GM18951 (cell line): Measurements from ENCODE around the gene EXOC6B.
"Not testable (repeated sequence)": the region's sequence is repeated elsewhere in the genome, so short reads cannot be mapped to it uniquely, and the experiment has no call there.

ENCODE experiments used
- POLR2A ChIP-seq: IDR thresholded peaks from 4 replicates; pipeline ENCODE4 v1.6.1; 2011; ENCODE audit warnings: mild to moderate bottlenecking; ENCODE audit not compliant: insufficient read length, insufficient read depth; ENCODE audit errors: extremely low read depth
- in situ Hi-C: fragments of 300-500 bp; cut with MboI; formaldehyde crosslinking; loops from one replicate; pipeline ENCODE4 v1.12.0; 2022; ENCODE audit warnings: low sequenced_read_pairs, mixed read lengths, inconsistent platforms; ENCODE audit not compliant: unreplicated experiment

The EXOC6B gene

DNA sequence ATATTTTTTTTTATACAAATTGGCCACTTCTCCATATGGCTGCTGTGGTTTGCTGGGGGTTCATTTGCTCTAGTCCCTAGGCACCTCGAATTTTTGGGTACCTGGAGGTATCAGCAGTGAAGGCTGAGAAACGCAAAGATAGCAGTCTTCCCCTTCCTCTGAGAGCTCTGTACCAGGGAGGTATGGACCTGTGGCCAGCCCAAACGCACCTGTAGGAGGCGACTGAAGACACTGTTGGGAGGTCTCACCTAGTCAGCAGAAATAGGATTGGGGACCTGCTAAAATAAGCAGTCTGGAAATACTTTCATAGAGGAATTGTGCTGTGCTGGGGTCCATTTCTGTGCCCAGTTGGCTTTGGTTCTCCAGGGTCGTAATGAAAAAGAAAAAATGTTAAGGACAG is 385.9 kb downstream of the EXOC6B start:
- no peak for TF ChIP-seq POLR2A
- in situ Hi-C loops: no loop called here

DNA sequence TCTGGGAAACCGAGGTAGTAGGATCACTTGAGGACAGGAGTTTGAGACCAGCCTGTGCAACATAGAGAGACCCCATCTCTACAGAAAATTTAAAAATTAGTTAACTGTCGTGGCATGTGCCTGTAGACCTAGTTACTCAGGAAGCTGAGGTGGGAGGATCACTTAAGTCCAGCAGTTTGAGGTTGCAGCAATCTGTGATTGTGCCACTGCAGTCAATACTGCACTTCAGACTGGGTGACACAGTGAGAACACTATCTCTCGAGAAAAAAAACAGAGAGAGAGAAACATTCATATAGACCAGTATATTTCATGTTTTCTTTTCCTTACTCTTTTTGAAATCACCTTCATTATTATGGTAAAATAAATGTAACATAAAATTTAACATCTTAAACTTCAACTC is 387.5 kb downstream of the EXOC6B start:
- in situ Hi-C loops: no loop called here
- no peak for TF ChIP-seq POLR2A

DNA sequence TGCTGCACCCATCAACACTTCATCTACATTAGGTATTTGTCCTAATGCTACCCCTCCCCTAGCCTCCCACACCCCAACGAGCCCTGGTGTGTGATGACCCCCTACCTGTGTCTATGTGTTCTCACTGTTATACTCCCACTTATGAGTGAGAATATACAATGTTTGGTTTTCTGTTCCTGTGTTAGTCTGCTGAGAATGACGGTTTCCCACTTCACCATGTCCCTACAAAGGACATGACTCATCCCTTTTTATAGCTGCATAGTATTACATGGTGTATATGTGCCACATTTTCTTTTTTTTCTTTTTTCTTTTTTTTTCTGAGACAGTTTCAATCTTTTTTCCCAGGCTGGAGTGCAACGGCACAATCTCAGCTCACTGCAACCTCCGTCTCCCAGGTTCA is 394.1 kb downstream of the EXOC6B start:
- in situ Hi-C loops: no loop called here
- TF ChIP-seq POLR2A: no peak

DNA sequence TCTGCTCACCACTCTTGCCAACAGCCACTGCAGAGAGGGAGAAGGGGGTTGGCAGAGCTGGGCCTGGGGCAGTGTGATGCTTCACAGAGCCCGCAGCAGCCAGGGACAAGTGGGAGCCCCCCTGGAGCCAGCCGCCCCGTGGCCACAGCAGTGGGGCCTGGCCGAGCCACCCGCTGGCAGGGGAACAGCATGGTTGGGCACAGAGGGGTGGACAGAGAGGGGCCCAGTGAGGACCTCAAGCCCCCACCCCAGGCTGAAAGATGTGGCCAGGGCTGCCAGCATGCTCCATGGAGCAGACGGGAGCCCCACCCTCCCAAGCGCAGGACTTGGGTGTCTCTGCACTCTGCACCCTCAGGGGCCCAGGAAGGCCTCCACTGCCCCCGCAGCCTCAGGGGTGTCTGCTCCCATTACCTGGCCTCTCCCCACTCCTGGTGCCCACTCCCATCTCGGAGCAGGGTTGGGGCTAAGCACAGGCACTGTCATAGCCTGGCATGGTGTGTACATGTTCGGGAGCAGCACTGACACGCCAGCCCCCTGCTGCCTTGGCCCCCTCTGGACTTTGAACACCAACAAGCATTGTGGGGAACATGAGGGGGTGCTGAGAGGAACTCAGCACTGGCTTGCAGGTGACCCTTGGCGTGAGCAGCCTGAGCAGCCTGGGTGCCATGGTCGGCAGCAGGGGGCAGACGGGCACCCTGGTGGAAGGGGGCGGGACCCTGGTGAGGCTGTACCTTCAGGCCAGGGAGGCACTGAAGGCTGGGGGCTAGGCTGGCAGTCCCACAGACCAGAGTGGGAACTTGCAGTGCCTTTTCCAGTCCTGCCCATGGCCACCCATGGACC is 398.6 kb downstream of the EXOC6B start:
- in situ Hi-C loops: no loop called here
- TF ChIP-seq POLR2A: no peak

DNA sequence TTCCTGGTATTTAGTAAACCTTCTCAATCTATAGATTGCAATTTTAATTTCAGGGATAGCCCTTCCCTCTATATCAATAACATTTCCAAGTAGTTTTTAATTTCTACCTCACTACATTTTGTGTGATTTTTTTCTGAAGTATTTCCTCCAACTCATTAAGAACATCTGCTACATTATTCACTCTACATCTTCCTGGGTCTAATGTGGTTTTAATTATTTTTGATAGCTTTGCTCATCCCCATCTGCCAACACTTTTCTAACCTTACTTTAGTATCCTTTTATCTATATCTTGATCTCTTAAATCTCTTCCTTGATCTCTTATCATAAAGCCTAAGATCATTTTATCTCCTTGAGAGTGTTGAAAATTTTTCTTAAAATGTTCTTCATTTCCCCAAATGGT is 399.8 kb downstream of the EXOC6B start:
- TF ChIP-seq POLR2A: no peak
- in situ Hi-C loops: no loop called here

DNA sequence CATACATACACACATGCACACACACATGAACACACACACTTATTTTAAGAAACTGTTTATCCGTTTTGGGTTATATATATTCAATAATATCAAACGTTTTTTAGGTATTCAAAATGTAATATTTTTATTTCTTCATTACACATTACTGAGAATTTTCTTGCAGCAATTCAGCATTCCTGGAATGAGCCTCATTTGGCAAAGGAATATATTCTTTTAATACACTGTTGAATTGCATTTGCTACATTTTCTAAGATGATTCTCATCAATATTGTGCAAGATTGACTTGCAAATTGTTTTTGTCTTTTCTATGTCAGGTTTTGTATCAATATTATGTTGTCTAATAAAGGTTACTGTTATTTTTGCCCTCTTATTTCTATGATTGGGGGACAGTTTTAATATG is 402.1 kb downstream of the EXOC6B start:
- no peak for TF ChIP-seq POLR2A
- in situ Hi-C loops: no loop called here

DNA sequence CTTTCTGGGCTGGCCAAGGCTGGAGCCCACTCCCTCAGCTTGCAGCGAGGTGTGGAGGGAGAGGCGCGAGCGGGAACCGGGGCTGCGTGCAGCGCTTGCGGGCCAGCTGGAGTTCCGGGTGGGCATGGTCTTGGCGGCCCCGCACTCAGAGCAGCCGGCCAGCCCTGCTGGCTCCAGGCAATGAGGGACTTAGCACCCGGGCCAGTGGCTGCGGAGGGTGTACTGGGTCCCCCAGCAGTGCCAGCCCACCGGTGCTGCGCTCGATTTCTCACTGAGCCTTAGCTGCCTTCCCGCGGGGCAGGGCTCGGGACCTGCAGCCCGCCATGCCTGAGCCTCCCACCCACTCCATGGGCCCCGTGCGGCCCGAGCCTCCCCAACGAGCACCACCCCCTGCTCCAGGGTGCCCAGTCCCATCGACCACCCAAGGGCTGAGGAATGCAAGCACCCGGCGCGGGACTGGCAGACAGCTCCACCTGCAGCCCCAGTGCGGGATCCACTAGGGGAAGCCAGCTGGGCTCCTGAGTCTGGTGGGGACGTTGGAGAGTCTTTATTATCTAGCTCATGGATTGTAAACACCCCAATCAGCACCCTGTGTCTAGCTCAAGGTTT is 404.0 kb downstream of the EXOC6B start:
- in situ Hi-C loops: not testable (repeated sequence)

DNA sequence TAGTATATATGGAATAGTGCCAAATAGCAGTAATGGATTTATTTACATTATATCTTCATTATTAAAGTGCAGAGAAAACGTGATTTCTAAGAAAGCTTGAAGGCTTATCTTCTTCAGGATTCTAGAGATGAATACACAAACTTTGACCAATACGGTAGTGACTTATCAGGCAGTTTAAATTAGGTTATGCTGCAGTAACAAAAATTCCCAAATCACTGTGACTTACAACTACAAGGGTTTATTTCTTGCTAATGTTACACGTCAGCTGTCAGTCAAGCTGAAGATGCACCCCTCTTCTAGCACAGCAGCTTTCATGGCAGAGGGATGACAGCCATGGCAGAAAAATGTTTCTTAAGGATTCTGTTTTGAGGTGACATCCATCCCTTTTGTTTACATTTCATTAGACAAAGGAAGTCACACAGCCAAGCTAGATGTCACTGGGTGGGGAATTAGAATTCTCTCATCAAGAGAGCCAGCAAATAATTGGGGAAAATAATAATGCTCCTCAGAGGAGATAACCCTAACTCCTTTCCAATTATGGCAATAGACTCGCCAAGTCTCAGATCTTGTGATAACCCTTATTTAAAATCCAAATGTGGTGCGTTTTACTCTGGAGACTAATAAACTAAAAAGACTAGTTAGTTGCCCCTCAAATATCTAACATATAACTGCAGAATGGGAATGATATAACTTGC is 409.9 kb downstream of the EXOC6B start:
- TF ChIP-seq POLR2A: no peak
- in situ Hi-C loops: no loop called here

DNA sequence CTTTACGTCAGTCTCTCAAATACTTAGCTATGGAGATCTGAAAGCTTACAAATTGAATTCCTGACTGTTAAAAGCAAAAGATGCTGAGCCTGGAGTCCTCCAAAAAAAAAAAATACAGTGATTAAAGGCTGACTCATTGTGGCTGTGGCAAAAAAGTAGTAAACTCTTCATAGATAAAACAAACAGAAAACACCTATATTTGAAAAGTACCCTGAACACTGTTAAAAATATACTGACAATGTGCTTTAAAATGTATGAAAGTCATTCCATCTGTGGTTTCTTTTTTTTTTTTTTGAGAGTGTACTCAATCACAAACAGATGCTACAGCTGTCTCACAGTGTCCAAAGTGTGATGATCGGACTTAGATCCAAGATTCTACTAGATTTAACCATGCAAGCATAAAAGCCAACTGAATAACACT is 410.6 kb downstream of the EXOC6B start:
- in situ Hi-C loops: no loop called here
- no peak for TF ChIP-seq POLR2A

DNA sequence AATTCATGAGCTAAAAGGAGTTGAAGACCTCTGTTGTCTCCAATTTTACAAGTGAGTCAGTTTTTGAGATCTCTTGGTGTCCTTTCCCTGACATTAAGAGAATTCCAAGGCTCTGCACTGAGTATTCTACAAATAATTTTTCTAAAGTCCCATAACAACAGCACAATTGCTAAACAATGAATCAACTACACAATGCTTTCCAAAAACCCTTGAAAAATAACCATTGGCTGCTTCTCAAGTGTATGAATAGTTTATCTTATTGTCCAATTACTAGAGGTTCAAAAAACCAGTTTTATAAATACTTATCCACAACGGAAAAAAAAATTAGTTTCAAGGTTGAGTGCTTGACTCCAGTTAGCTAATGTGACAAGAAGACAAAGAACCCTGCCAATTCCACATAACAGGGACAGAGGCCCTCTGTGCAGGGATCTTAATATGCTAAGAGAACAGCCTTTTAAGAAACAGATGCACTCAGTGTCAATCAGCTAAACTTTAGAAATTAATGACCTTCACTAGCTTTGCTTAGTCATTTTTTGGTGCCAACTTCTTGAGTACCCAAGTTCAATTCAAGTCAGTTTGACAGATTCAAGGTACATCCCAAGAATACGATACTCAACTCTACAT is 411.6 kb downstream of the EXOC6B start:
- in situ Hi-C loops: no loop called here
- TF ChIP-seq POLR2A: no peak

DNA sequence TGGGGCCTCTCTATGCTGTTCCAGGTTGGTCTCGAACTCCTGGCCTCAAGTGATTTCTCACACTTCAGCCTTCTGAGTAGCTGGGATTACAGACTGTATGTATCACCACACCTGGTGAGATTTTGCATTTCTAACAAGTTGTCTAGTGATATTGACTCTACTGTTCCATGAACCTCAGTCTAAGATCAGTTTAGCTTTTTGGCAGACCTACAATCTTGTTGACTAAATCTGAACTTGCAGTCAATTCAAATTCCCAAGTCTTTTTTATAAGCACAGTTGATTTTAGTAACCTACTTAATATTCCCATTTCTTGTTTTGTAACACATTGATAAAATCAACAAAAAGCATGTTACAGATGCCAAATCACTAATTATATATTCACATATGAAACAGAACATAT is 412.1 kb downstream of the EXOC6B start:
- in situ Hi-C loops: no loop called here
- no peak for TF ChIP-seq POLR2A

DNA sequence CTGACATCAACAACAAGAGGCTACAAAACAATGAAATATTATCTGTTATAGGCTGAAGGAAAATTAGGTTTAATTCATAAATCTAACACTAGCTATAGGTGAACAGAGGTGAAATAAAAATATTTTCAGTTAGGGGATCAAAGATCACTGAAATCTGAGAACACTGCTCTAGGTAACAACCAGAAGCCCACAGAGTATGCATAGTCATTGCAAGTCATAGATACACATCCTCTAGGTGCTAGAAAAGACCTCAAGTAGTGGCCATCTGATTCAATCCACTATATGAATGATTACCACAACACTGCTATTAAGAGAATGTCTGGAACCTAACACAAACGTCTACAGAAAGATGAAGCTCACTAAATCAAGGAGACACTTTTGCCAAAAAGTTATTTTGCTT is 413.6 kb downstream of the EXOC6B start:
- no peak for TF ChIP-seq POLR2A
- in situ Hi-C loops: no loop called here

DNA sequence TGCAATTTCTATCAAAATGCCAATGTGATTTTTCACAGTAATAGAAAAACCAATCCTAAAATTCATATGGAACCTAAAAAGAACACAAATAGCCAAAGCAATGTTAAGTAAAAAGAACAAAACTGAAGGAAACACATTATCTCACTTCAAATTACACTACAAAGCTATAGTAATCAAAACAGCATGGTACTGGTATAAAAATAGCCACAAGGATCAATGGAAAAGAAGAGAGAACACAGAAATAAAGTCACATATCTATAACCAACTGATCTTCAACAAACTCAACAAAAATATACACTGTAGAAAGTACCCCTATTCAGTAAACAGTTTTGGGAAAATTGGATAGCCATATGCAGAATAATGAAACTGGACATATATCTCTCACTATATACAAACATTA is 426.0 kb downstream of the EXOC6B start:
- TF ChIP-seq POLR2A: no peak
- in situ Hi-C loops: no loop called here
